T-helper 22 cell (primary cell): ENCODE data around the gene COQ8A.
"Not testable (repeated sequence)": the region's sequence is repeated elsewhere in the genome, so short reads cannot be mapped to it uniquely, and the experiment has no call there.

Experiments
- DNase-seq: peaks from one replicate; pipeline ENCODE4 v3.0.0-alpha.2; 2020; ENCODE audit warnings: low read depth

The COQ8A gene

DNA sequence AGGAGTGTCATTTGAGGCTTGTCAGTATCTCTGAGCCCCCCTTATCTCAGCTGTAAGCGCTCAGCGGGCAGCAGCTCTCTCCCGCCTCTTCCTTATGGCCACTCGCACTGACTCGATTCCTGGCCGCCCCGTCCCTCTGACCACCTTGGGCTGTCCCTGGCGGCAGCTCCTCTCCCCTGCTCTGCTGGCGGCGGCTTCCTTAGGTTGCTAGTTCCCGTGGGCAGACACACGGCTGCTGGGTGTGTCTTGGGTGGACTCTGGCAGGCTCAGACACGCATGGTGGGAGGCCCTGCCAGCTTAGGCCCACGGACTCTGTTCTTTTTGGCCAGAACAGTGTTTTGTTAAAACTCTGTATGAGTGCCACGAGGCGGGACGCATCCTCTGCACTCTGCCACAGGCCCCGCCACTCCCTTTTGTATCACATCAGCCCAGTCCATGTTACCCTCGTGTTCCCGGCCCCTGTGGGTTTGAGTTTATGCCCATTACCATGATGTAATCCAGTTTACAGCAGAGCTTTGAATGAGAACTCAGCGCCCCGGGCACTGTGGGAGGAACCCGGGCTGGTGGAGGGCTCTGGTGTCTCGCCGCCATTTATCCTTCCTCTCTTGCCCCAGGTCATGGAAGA, 45.9 kb downstream of the COQ8A start:
- no peak for DNase-seq

DNA sequence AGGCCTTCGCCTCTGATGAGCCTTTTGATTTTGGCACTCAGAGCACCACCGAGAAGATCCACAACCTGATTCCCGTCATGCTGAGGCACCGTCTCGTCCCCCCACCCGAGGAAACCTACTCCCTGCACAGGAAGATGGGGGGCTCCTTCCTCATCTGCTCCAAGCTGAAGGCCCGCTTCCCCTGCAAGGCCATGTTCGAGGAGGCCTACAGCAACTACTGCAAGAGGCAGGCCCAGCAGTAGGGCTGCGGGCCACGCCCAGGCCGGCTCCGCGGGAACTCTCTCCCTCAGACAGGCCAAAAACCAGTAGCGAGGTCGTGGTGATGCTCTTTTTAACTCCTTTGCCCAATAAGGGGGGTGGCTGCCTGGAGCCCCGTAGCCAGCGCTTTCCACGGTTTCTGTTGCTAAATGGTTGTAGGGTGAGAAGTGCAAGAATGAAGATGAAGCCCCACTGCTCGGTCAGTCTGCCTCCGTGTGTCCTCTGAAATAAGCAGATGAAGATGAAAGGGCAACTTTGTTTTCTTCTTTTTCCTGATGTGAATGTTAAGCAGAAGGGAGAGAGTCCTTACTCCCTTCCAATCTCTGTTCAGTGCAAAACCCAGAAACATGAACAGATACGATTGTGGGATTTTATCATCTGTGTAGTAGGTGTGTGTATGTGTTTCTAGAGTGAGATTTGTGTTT, 46.5 kb downstream of the COQ8A start:
- DNase-seq = no peak

- DNase-seq = no peak
Measured at GRCh38 chr1:226987179-226987536, 47.1 kb downstream of the COQ8A start.

GRCh38 chr1:226987623-226988333, 47.7 kb downstream of the COQ8A start:
- no peak for DNase-seq

DNA sequence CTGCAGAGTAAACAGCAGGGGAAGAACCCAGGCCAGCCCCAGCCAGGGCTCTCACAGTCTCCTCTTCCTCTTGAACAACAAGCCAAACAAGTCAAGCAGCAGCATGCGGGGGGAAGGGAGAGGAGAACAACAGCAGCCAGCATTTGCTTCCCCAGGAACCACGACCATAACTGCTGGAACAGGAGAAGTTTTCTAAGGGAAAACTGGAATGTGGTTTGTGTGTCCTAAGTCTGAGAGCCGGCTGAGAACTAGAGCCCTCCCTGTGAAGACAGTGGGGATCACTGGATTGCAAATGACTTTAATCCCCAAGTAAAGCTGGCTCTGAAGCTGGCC, 48.2 kb downstream of the COQ8A start:
- no peak for DNase-seq

- DNase-seq = no peak
Measured at GRCh38 chr1:226989085-226989920, 49.2 kb downstream of the COQ8A start.

DNA sequence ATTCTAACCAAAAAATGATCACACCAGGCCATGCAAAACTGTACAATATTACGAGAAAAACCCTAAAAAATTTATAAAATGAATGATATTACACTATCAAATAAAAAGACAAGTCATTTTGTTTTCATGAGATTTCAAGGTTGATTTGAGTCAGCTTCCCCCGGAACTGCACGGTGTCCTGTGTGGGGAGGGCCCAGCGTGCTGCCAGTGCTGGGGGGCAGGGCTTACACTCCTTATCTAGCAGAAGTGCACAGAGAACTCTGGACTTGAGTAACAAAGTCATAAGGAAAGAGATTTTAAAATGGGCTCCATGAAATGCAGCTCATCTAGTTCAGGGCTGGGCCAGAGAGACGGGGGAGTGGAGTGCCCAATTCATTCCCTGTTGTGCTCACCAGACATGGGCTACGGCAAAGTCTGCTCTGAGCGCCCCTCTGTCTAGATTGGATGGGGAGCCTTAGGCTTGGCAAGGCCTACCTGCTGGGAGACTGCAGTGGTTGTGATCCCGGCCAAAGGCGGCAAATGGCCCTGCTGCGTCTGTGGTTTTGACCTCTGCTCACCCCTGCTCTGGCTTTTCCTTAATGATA, 50.1 kb downstream of the COQ8A start:
- no peak for DNase-seq

DNA sequence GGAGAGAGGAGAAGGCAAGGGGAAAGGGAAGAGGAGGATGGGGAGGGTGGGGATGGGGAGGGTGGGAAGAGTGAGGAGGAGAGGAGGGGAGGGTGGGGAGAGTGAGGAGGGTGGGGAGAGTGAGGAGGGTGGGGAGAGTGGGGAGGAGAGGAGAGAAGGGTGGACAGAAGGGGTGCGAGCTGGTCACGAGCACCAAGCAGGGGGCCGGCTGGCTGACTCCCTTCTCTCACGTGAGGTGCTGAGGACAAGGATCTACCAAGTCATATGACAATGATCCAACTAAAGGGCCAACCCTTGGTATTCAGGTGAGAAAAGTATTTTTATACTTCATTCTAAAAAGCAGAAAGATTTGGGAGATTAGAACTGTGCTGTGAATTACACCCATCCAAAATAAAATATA, 51.8 kb downstream of the COQ8A start:
- no peak for DNase-seq

GRCh38 chr1:226993814-226994585, 53.9 kb downstream of the COQ8A start:
- DNase-seq = no peak

DNA sequence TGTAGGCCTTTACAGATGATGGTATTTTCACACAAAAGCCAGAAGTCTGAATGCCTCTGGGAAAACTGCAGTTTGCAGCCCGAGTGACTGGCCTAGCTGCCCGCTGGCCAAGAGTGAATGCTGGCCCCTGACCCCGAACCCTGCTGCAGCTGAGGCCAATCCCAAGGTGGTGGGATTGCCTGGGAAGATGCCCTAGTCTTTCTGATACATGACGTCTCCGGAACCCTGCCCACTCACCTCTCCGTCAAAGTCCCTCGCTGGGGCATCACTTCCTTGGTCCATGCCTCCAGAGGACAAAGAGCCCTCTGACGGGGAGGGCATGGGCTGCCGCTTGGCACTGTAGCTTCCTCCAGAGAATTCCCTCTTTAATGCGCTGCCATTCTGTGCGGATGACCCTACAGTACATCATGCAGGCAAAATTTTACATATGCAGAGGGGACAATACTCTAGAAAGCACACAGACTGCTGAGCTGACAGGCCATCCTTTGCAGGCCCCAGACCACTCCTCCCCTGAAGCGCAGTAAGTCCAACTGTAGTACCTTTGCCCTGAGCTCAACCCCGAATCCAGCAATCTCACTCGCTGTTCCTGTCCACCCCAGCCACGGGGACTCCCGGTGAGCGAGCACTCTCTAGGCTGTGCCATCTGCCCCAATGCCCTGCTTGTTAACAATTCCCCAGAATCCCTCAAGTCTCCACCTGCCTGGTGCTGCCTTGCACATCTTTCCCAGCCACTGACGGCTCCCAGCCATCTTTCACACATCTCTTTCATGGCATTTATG, 54.7 kb downstream of the COQ8A start:
- DNase-seq = no peak

GRCh38 chr1:226995365-226996332, 55.6 kb downstream of the COQ8A start:
- no peak for DNase-seq

GRCh38 chr1:226999579-226999978, 59.5 kb downstream of the COQ8A start:
- not testable (repeated sequence) for DNase-seq

DNA sequence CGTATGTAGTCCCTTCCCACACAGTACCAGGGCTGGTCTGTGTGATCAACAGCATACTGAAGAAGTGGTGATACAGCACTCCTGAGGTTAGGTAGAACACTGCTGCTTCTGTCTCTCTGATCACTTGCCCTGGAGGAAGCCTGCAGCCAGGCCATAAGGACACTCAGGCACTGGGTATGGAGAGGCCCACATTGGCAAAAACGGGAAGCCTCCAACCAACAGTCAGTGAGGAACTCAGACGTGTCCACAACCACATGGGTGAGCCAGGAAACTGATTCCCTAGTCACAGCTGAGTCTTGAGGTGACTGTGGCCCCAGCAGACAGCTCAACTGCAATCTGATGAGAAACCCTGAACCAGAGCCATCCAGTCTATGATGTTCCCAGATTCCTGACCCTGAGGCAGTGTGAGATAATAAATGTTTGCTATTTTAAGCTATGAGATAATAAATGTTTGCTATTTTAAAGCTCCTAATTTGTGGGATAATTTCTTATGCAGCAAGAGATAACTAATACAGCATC, 62.5 kb downstream of the COQ8A start:
- no peak for DNase-seq

GRCh38 chr1:227003165-227003564, 63.1 kb downstream of the COQ8A start:
- DNase-seq = no peak

DNA sequence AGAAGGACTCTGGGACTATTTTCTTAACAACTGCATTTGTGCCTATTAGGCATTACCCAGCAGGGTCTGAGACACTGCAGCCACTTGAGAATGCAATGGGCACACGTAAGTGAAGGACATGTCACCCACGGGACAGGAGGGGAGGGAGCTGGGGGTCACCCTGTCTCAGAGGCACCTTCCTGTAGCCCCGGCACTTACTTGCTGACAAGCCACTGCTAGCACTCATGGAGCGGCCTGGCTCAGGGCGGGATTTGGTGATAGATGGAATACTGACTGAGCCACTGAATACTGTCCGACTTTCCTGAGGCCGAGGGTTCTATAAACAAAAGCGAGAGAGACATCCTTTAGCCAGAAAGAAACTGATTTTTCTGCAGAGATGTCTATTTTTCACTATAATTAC, 64.7 kb downstream of the COQ8A start:
- no peak for DNase-seq

DNA sequence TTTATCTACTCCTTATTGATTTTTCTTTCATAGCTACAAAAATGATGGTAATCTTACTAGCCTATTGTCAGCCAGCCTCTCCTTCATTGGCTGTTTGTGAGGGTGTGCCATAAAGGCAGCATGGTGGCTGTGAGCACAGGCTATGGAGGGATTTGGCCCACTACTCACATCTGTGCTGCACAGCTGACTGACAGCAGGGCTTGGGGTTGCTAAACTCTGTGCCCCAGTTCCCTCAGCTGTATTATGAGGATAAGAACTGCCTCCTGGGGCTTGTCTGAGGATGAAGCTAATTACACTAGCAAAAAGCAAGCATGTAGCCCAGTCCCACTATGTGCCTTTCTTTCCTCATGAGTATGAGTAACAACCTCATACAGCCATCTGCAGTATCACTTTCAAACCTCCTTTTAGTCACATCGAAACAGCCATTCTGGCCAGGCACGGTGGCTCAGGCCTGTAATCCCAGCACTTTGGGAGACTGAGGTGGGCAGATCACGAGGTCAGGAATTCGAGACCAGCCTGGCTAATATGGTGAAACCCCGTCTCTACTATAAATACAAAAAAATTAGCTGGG, 66.2 kb downstream of the COQ8A start:
- no peak for DNase-seq

- DNase-seq = no peak
Measured at GRCh38 chr1:227009937-227010336, 69.8 kb downstream of the COQ8A start.

- no peak for DNase-seq
Measured at GRCh38 chr1:227010645-227011044, 70.6 kb downstream of the COQ8A start.

GRCh38 chr1:227016990-227017389, 76.9 kb downstream of the COQ8A start:
- DNase-seq = no peak
